ENCODE measurements around the gene XRCC1. TPM values are rescaled to one million over a fixed set of nuclear protein-coding genes. Genes with fewer than 3 reads are reported as not detected.

Gene XRCC1
- total and polyA plus RNA-seq, 2 of the 4 experiments (the other 2 are of a cell fraction), result 12.5 to 21.3 TPM

DNA sequence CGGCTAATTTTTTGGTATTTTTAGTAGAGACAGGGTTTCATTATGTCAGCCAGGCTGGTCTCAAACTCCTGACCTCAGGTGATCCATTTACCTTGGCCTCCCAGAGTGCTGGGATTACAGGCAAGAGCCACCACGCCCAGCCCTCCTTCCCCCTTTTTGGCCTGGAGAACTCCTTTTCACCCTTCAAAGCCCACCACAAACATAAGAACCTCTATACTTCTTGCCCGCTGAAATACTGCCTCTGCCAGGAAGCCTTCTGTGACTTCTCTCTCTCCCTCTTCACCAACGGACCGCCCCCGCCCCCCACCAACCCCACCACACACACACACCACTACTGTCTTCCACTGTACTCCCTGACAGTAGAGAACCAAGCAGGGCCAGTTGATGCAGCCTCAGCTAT is 41.6 kb upstream of the XRCC1 start:
- H3K56ac ChIP-seq (ENCODE audit: extremely low read depth, insufficient read depth, low read length), result no peak overlapping the region
- H3K27me3 ChIP-seq (ENCODE audit: control insufficient read depth, insufficient read depth, low read length), result no peaks in the 10 kb centered on the region
- peaks cover 7% of the 10 kb centered on the region for H3K9me1 ChIP-seq (ENCODE audit: insufficient read depth, low read length)
- H3K4ac ChIP-seq (ENCODE audit: low read depth, low read length), result no peak overlapping the region
- BruUV-seq (replicated peaks), result no TSS peak
- H3K27ac ChIP-seq (ENCODE audit: insufficient read depth, low read length), result no peak overlapping the region
- H4K20me1 ChIP-seq (ENCODE audit: insufficient read depth, low read length), result no peaks in the 10 kb centered on the region; the same call in 1 of the 2 replicates
- peaks cover 6% of the 10 kb centered on the region for H3K4me1 ChIP-seq (ENCODE audit: control insufficient read depth, insufficient read depth, low read length)
- no peak overlapping the region for H4K8ac ChIP-seq (ENCODE audit: low read depth in 2 of 2, low read length in 2 of 2)
- H3K9me3 ChIP-seq (ENCODE audit: control insufficient read depth, insufficient read depth, low read length), result no peaks in the 10 kb centered on the region
- H3K36me3 ChIP-seq (ENCODE audit: control insufficient read depth, insufficient read depth, low read length), result peaks cover 18% of the 10 kb centered on the region
- dilution Hi-C loops (cut with HindIII; ENCODE audit: low sequenced_read_pairs, unreplicated experiment), result no loop called here
- in situ Hi-C loops (cut with MboI; ENCODE audit: low sequenced_read_pairs), result no loop called here
- H4K5ac ChIP-seq (ENCODE audit: low read depth, low read length), result no peak overlapping the region
- TF ChIP-seq FOS (IDR thresholded peaks at IDR 0.05; ENCODE audit: low read depth, low read length) (no peak), POLR2A (IDR thresholded peaks at IDR 0.05; ENCODE audit: low read depth, low read length) (no peak), CHD1 (IDR thresholded peaks at IDR 0.05; ENCODE audit: low read depth, low read length) (no peak), SMC3 (IDR thresholded peaks at IDR 0.05; ENCODE audit: low read depth, low read length) (no peak)
- TF ChIP-seq, protein P1, sequence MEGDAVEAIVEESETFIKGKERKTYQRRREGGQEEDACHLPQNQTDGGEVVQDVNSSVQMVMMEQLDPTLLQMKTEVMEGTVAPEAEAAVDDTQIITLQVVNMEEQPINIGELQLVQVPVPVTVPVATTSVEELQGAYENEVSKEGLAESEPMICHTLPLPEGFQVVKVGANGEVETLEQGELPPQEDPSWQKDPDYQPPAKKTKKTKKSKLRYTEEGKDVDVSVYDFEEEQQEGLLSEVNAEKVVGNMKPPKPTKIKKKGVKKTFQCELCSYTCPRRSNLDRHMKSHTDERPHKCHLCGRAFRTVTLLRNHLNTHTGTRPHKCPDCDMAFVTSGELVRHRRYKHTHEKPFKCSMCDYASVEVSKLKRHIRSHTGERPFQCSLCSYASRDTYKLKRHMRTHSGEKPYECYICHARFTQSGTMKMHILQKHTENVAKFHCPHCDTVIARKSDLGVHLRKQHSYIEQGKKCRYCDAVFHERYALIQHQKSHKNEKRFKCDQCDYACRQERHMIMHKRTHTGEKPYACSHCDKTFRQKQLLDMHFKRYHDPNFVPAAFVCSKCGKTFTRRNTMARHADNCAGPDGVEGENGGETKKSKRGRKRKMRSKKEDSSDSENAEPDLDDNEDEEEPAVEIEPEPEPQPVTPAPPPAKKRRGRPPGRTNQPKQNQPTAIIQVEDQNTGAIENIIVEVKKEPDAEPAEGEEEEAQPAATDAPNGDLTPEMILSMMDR (conservative IDR thresholded peaks at IDR 0.05; ENCODE audit: low read depth, low read length), result no peak
- no peak overlapping the region for H2BK120ac ChIP-seq (ENCODE audit: low read depth, low read length)
- no peak overlapping the region for H3K4me2 ChIP-seq (ENCODE audit: low read depth, low read length)
- H3K18ac ChIP-seq (ENCODE audit: low read depth, low read length), result no peak overlapping the region
- no peak overlapping the region for H2AK5ac ChIP-seq (ENCODE audit: low read depth, low read length)
- no peak overlapping the region for H2AFZ ChIP-seq (replicated peaks; ENCODE audit: low read length, poor library complexity)
- no peak overlapping the region for H2BK20ac ChIP-seq (ENCODE audit: low read depth, low read length)
- CTCF ChIA-PET, result interaction anchor here (0.6 kb wide), 1 partner anchor 87 kb away, joined by 3 read pairs; no protein-coding TSS in a partner anchor
- no peak overlapping the region for H2AK9ac ChIP-seq (replicated peaks; ENCODE audit: low read depth, low read length, poor library complexity)
- peaks cover 35 to 72% of the 10 kb centered on the region in 2 experiments for H3K79me1 ChIP-seq (ENCODE audit: low read depth in 1 of 2, low read length in 2 of 2)
- no peak for DNase-seq
- intact Hi-C loops (cut with micrococcal nuclease), result no loop called here
- H4K91ac ChIP-seq (ENCODE audit: insufficient read depth, low read depth, low read length), result no peak overlapping the region
- no peak overlapping the region for H3K14ac ChIP-seq (replicated peaks; ENCODE audit: low read depth, low read length)
- POLR2A ChIA-PET (ENCODE audit: unreplicated experiment), result no interaction called here
- WGBS, 2 experiments (ENCODE audit: extremely low coverage in 2 of 2, insufficient read length in 1 of 2), result 100% methylated on average over 1 of the region's 6 CpGs; no CpG with 5 or more reads in 1 of the 2 experiments
- H2BK5ac ChIP-seq (ENCODE audit: low read depth, low read length, poor library complexity, severe bottlenecking), result no peak overlapping the region
- H3K9ac ChIP-seq (ENCODE audit: low read depth, low read length), result no peak overlapping the region
- no peak overlapping the region for H3K4me3 ChIP-seq (ENCODE audit: insufficient read depth, low read depth, low read length)
- H2BK15ac ChIP-seq (ENCODE audit: low read depth, low read length), result no peak overlapping the region
- no peak for ATAC-seq (ENCODE audit: low read depth)
- H3K23ac ChIP-seq (ENCODE audit: low read depth, low read length), result no peak overlapping the region
